ENCODE results near the gene SEMA3E. TPM values are rescaled to one million over a fixed set of nuclear protein-coding genes. Genes with fewer than 3 reads are reported as not detected.

SEMA3E gene
- total RNA-seq, 4 donors from 2014 or later: 0.94 to 6.9 (median 2.2) TPM

GRCh38 chr7:83347945-83348444, 300.9 kb downstream of the SEMA3E start:
- Histone ChIP-seq H3K4me3 (replicated peaks in 1 of 3) (no peak overlapping the region), H3K4me1 (no peaks in the 10 kb centered on the region), H3K36me3 (no peaks in the 10 kb centered on the region), H3K27ac (no peak overlapping the region), H3K9me3 (no peaks in the 10 kb centered on the region), H3K27me3 (no peaks in the 10 kb centered on the region)
- intact Hi-C loops (cut with DNase I): no loop called here
- 57 to 63% methylated on average over 5 of the region's 5 CpGs for WGBS, 2 donors
- no peak for DNase-seq
- TF ChIP-seq POLR2A (IDR thresholded peaks at IDR 0.05) (no peak), CTCF (IDR thresholded peaks at IDR 0.05) (no peak)

DNA sequence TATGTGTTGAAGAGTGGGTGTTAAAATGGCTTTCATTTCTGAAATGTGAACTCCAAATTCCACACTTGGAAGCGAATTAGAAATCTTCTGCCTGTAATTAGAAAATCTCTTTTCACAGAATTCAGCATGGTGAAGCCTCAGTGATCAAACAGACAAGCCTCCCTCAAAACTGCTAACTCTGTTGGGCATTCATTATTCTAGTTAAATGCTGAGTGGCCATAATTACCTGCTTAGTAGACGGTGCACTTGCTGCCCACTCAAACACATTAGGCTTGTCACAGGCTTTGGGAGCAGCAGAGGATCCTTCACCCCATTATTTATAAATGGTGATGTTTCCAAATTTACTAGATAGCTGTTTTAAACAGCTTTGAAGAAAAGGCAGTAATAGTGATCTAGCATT, 309.0 kb downstream of the SEMA3E start:
- Histone ChIP-seq H3K27me3 (no peaks in the 10 kb centered on the region), H3K36me3 (no peaks in the 10 kb centered on the region), H3K4me1 (no peaks in the 10 kb centered on the region), H3K27ac (no peak overlapping the region), H3K4me3 (replicated peaks in 1 of 3) (no peak overlapping the region), H3K9me3 (no peaks in the 10 kb centered on the region)
- intact Hi-C loops (cut with DNase I): no loop called here
- 52% methylated on average over 2 of the region's 2 CpGs for WGBS, 2 donors
- DNase-seq: no peak
- TF ChIP-seq POLR2A (IDR thresholded peaks at IDR 0.05): no peak
- no peak for TF ChIP-seq CTCF (IDR thresholded peaks at IDR 0.05)

DNA sequence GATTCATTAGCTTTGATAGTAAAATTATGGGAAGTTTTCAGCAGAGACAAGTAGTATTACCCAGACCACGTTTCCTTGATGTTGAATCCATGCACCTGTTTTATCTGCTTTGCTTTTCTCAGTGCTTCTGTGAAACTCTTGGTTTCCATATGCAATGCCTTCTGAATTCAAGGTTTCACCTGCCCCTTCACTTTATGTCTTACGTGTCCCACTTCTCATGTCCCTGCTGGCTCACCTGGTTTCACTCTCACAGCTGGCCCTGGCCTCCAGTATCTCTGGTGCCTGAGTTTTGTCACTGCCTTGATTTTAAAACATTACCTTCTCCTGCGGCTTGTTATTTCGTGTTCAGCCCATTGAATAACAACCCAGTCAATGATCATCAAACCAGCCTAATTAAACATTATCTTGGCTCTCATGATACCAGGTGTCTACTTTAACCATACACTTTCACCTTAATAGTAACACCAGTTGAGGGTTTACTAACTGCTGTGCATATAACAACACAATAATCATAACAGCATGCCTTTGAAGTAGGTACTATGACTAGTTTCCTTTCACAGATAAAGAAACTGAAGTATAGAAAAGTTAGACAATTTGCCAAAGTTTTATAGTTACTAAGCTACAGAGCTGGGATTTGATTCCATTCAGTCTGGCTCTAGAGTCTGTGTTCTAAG, 310.5 kb downstream of the SEMA3E start:
- no peaks in the 10 kb centered on the region for H3K36me3 ChIP-seq
- H3K4me1 ChIP-seq: no peaks in the 10 kb centered on the region
- H3K27me3 ChIP-seq: no peaks in the 10 kb centered on the region
- no peaks in the 10 kb centered on the region for H3K9me3 ChIP-seq
- no peak for TF ChIP-seq POLR2A (IDR thresholded peaks at IDR 0.05)
- TF ChIP-seq CTCF (IDR thresholded peaks at IDR 0.05): no peak
- no peak for DNase-seq
- intact Hi-C loops (cut with DNase I): no loop called here
- 87 to 91% methylated on average over 4 of the region's 4 CpGs for WGBS, 2 donors
- H3K27ac ChIP-seq: no peak overlapping the region
- H3K4me3 ChIP-seq (replicated peaks in 1 of 3): no peak overlapping the region

GRCh38 chr7:83337050-83337449, 311.9 kb downstream of the SEMA3E start:
- no peak overlapping the region for H3K27ac ChIP-seq
- 87 to 91% methylated on average over 2 of the region's 2 CpGs for WGBS, 2 donors
- no peaks in the 10 kb centered on the region for H3K36me3 ChIP-seq
- H3K9me3 ChIP-seq: no peaks in the 10 kb centered on the region
- H3K27me3 ChIP-seq: no peaks in the 10 kb centered on the region
- no peaks in the 10 kb centered on the region for H3K4me1 ChIP-seq
- no peak overlapping the region for H3K4me3 ChIP-seq (replicated peaks in 1 of 3)
- no peak for DNase-seq
- intact Hi-C loops (cut with DNase I): no loop called here
- TF ChIP-seq POLR2A (IDR thresholded peaks at IDR 0.05): no peak
- TF ChIP-seq CTCF (IDR thresholded peaks at IDR 0.05): no peak

DNA sequence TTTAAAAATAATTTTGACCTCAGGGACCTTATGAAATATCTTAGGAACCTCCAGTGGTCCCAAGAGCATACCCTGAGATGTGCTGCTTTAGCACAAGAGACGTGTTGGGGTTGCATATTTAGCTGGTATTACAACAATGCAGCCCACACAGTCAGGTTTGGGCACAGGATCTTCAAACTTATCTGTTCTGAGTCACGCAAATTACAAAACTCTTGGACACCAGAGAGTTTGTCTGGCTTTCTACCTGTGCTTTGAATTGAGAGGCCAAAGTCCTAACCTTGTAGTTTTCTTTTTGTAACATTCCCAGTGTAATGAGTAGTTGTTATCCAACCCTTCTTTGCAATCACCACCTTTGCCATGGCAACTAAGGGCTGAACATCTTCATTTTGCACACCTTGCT, 322.7 kb downstream of the SEMA3E start:
- WGBS, 2 donors: 76 to 77% methylated on average over 2 of the region's 2 CpGs
- intact Hi-C loops (cut with DNase I): no loop called here
- H3K9me3 ChIP-seq: no peaks in the 10 kb centered on the region

More for the DNA sequence above, 322.7 kb downstream of the SEMA3E start:
- Histone ChIP-seq H3K4me1 (no peaks in the 10 kb centered on the region), H3K36me3 (no peaks in the 10 kb centered on the region), H3K27ac (no peak overlapping the region), H3K27me3 (no peaks in the 10 kb centered on the region), H3K4me3 (replicated peaks in 1 of 3) (no peak overlapping the region)
- TF ChIP-seq POLR2A (IDR thresholded peaks at IDR 0.05) (no peak), CTCF (IDR thresholded peaks at IDR 0.05) (no peak)
- DNase-seq: no peak

Data from thyroid gland (tissue), 4 donors.